UCSD-AML1 (cell line): ENCODE measurements around the gene TMTC1.

Experiments used
- DNase-seq: peaks from one replicate; lab custom pipeline; 2025; ENCODE audit not compliant: unreplicated experiment; lab: John Stamatoyannopoulos, UW

Gene TMTC1

DNA sequence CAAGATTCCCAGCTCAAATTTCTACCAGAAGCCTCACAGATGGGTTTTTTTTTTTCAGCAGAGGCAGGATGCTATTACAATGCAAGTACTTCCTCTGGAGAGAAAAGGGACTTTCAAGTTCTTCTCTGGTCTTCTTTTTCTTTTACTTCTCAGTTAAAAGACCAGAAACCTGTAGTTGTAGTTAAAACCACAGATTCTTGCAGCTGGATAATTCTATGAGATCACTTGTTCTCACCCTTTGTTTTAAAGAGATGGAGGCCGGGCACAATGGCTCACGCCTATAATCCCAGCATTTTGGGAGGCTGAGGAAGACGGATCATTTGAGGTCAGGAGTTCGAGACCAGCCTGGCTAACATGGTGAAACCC lies 238.7 kb downstream of the TMTC1 start:
- no peak for DNase-seq

DNA sequence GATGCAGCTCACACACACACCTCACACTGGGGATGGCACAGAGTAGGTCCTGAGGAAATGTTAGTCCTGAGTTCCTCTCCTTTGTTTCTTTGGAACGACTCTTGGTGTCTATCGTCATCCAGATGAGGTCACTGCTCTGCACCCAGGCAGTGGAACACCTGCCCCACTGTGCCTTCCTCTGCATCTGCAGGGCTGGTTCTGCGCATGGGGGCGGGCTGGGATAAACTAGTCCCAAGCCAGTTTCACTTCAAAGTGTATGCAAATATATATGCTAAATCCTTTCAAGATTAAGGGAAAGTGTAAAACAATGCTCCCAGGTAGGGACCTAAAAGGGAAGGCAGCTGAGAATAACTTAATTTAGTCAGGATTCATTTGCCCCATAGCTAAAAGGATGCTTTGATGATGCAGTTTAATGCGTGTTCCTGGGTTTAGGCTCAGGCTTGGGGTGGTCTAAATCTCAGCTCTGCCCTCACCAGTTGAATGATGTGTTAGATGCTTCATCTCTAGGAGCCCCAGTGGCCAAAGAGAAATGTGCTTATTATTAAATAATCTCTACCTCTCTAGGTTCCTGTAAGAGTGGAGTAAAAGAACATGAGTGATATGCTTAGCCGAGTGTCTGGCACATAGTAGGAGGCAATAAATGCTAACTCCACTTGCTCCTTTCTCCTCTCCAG lies 239.2 kb downstream of the TMTC1 start:
- DNase-seq: no peak

DNA sequence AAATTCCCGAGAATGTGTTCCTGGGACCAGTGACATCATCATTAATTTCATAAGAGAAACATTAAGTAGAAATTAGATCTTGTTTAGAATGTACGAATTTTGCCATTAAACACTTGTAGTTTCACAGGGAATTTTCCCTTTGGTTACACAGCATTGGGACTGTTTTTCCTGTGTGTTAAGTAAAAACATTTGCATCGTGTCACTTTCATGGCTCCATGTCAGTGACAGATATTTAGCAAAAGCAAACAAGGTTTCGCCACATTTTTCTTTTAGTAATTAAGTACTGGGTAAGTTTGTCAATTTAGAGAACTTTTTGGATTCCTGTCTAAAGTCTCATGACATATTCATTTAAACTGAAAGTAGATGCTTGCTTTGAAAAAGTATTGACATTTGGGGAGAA lies 240.7 kb downstream of the TMTC1 start:
- DNase-seq: no peak

DNA sequence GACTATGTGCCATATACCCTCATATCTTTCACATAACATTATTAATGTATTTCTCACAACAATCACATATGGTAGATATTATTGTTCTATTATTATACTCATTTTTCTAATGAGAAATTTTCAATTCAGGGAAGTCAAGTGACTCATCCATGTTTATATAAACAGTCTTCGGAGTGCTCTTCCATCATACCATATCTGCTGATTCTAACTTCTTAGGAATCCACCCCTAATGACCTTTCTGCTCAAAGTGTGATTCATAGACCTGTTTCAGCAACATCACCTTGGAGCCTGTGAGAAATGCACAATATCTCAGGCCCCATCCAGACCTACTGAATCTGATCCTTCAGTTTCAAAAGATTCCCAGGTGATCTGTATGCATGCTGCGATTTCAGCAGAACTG lies 246.4 kb downstream of the TMTC1 start:
- DNase-seq: no peak

DNA sequence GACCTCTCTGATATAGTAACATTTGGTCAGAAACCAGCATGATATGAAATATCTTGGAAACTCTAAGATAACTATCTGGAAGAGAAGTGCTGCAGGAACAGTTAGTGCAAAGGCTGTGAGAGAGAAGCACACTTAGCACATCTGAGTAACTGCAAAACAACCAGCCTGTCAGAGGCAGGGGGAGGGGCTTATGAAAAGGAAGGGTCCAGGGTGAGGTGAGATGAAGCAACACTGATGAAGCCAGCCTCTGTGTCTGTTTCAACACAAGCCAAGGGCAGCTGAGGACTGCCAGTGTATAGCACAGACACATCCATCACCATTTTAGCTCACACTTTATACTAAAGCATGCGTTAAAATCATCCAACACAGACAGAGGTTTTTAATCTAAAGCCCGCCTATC lies 248.8 kb downstream of the TMTC1 start:
- DNase-seq: no peak

DNA sequence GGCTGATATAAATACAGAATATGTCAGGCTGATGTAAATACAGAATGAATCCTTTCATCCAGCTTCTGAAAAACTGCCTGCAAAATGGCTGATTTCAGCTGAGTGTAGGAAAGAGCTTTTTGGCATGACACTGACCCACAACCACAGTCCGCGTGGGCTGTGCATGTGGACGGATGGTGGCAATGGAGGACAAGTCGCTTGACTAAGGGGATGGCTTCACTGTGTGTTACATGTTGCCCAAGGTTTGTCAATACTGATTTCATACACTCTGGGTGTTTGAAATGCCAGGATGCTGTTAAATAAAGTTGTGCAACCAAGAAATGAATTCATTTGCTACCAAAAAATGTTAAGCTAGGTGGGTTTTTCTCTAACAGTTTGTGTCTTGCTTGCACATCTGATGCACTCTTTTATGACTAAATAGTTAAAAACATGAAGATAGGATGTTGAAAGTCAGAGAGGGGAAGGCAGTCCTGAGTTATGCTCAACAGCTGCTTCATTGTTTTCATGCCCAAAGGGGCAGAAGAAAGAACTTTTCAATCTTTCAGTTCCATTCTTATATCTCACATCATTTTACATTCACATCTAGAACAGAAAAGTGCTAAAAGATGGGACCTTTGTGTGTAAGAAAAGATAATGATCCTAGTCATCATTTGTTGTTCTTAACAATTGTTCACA lies 249.8 kb downstream of the TMTC1 start:
- no peak for DNase-seq

DNA sequence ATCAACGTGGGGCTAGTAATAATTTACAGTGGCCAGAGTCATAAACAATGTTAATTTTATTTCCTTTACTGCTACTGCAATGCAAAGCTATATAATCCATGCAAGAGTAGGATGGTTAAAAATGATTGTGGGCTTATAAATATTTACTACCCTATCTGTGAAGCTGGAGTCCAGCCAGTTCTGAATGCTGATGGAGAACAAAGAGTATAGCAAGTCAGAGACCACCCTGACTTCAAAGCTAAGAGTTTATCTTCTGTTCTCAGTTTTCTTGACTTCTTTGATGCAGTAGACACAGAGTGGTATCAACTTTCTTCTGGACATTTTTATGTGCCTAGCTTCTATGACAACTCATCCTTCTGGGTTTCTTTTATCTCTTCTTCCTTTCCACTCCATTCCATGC lies 252.3 kb downstream of the TMTC1 start:
- DNase-seq: no peak

DNA sequence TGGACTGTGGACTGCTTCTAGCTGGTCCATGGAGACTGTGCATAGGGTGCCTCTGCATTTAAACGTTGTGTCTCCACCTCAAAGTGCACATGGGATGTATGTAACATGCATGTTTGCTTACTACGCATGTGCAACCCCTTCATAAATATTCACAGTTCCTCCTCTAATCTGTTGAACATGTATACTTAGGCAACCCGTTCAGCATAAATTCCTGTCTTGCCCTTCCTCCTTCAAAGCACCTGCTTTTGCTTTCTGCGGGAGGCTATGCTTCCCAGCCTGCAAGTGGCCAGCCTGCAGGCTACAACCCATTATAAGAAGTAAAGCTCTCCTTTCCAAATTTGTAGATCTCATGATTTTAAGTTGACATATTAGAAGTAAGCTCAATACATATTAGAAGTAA lies 253.3 kb downstream of the TMTC1 start:
- DNase-seq: no peak

DNA sequence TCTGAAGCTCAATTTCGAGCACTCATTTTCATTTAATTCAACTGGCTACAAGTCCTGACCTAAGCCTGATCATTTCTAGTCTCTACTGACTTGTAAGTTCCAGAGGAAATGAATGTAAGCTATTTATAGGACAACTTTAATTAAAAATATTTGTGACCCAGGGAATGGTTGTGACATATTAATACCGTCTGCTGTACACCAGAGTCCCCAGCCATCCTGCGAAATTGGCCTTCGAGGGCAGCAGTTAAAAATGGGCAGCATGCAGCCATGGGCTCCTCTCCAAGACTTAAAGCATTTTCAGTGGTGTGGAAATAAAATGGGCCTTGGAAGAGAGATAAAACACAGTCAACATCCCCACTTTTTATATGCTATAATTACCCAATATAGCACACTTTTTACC lies 255.6 kb downstream of the TMTC1 start:
- DNase-seq: no peak

DNA sequence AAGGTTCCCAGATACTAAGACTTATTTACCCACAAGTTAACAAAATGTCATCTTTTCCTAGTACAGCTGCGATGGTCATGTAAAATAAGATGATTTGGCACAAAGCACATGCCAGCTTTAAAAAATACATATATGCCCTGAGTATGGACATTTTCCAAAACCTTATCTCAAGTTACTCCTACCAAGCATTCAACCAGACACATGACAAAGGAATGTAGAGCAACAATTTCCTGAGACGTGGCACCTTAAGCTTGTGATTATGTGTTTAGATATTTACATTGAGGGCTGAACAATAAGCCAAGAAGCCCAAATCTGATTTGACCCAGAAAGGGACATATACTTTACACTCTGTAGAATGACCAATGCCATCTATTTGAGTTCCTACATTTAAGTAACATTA lies 261.8 kb downstream of the TMTC1 start:
- DNase-seq: no peak

DNA sequence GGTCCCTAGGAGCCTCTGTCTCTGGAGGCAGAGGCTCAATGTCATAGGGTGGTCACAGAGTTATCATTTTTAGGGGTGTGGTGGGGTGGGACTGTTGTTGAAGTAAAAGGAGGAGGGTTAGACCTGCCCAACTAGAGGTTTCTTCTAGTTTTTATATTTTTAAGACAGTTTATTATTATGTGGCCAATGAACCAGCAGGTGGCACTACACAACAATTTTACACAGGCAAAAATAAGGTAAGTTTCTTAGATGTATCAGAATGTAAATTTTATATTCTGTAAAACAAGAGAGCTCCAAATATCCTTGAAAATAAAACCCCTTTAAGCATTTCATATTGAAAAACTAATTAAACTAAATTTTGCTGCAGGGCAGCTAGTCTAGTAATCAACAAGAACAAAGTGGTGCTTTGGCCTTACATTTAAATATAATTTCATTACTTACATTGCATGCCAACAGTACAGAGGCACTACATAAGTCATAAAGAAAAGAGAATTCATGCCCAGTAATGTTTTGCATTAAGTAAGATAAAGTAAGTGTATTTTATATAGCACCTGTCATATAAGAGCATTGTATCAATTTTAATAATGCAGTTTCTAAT lies 264.1 kb downstream of the TMTC1 start:
- DNase-seq: no peak

DNA sequence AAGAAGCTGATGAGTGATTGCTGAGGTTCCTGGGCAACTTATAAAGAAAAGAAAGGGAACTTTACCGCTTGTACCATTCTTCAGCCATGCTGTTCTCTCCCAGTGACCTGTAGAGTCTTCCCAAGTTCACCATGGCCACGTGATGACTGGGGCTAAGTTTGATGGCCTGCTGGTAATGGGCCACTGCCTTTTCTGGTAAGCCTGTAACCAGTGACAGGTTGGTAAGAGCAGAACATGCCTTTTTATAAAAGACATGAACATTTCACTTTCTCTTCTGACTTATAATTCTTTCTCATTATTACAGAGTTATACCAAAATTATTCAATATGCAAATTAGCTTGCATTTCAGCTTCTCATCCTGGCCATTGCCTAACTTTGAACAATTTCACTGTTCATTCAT lies 265.3 kb downstream of the TMTC1 start:
- DNase-seq: no peak

DNA sequence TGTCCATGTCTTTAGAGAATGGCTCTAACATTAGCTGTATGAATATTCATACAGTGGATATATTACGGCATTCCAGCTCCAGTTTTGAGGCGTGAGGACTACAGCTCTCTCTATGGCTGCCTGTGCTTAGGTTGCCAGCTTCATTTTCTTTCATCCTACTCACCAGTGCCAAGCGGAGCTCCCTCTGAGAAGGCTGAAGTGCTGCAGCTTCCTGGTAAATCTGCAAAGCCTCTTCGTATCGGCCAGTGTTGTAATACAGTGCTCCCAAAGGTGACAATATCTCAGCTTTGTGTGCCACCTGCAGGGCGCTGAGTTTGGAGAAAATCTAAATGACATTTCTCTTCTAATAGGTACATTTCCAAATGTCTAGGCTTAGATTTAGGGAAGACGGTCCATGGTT lies 266.5 kb downstream of the TMTC1 start:
- no peak for DNase-seq

DNA sequence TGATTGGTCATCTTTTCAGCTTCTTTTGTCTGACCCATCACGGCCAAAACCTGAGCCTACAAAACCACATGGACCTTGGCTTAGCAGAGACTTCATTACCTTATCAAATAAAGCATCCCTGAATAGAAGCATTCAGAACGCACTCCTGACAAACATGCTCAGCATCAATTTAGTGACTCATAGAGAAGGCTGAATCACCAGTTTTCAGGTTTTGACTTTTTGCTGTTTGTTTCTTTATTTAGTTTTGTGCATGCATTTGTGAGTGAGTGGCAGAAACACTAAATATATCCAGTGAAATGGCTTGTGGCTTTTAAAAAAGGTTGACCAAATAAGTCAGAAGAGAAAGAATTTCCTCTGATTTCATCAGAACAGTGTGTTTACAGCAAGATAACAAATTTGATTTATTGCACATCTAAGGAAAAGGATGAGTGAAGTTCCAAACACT lies 267.3 kb downstream of the TMTC1 start:
- DNase-seq: no peak

DNA sequence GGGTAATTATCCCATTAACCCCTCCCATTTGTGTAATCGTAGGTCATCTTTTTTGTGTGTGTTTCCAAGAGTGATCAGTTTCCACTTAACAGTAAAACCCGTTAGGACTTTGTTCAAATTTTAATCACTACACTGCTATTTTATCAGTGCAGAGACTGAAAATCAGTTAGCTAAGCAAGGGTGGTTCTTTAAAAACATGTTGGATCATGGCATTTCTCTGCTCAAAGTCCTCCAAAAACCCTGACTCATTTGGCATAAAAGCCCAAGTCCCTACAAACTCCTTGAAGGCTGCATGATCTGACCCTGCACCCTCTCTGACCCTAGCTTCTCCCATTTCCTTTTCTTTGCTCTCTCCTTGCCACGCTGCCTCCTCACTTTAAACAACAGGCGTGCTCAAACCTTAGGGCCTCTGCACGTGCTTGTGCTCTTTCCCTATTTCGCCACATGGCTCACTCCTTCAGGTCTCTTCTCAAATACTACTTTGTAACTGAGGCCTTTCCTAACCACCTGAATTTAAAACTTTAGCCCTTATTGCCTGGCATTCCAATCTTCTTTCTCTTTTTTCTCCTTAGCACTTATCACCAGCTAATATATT lies 273.1 kb downstream of the TMTC1 start:
- DNase-seq: no peak

DNA sequence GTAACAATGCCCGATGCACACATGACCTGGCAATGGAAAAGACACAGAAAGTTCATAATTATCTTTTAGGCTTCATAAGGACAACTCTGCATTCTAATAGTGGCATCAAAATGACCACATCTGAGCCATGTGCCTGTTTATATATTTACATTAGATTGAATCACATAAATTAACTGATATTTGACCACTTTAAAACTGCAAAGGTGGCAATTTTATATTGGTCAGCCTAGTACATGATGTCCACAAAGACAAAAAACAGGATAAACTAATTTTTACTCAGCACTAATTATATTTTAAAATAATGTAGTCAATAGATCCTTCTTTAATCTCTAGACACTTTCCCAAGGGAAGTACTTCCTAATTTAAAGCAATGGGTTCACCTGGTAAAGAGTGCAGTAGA lies 274.2 kb downstream of the TMTC1 start:
- no peak for DNase-seq

DNA sequence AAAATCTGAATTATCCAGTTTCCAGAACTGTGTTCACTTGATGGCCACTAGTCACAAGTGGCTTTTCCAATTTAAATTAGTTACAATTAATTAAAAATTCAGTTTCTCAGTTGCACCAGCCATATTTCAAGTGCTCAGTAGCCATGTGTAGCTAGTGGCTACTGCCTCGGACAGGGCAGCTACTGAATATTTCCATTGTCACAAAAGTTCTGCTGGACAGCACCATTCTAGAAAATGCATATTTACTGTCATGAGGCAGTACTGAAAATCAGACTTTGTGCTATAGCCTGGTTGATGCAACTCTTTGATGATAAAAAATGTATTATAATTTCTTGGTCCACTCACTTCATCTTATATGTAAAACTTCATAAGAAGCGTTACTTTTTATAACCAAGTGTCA lies 274.8 kb downstream of the TMTC1 start:
- no peak for DNase-seq

DNA sequence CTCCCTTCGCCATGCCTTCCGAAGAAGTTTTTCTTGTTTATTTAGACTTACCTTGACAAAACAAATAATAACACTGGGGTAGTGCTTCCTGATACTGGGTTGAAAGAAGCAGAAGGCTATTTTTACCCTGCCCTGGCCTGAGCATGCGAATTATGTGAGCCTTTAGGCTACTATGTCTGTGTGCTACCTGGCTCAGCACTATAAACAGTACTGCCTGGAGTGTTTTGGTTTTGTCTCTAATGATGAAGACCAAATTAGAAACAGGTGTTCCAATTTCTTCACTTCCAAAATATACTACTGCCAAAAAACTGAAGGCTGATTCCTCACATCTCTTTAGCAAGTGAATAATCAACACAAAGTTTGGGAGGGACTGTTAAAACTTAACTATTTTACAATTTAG lies 278.6 kb downstream of the TMTC1 start:
- no peak for DNase-seq

DNA sequence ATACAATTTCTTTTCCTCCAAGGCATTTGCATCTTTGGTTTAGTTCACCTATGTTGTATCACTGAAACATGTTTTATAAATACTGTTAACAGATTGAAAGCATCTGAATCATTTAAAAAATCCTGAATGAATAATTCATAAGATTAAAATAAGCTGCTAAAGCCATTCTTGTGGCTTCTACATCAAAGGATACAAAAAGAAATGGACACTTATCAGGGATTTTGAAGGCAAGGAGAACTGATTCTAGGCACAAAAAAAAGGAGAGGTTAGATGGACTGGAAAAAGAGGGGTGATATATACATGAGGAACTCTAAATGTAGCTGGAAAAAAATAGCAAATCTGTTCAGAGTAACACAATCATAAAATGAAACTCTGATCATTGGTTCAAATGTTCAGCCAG lies 280.5 kb downstream of the TMTC1 start:
- DNase-seq: no peak

DNA sequence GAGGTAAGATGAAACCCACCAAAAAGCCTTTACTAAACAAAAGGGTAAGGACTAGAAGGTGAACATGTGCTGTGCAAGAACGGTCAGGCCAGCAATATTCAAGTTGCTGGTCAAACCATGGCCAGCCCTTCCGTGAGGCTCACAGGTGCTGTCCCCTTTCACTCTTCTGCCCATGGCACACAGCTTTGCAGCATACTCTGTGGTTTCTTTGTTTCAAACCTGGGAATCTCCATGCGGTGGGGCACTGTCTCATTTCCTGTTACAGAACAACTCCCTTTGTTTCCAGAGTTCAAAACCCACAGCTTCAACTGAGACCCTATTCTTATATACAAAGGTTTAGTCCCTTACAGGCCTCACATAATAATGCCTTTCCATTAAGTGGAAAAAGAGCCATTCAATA lies 284.5 kb downstream of the TMTC1 start:
- DNase-seq: no peak

DNA sequence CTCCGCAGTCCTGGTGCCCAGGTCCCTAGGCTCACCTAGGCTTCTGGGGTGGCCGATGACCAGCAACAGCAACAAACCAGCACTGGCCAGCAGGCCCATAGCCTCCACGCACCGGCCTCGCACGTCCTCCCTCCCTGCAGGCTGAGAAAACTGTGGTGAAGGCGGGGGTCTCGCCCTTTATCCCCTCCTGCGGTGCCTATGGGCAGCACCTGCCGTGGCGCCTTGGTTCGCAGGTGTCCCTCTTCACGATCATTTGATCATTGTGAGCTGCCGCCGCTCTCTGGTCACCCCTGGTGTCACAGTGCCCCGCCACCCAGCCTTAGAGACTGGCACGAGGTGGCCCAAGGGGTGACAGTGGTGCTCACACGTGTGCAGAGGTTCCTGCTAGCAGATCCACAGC lies 286.2 kb downstream of the TMTC1 start, which contains the start of gene OVCH1:
TSS of gene OVCH1 (minus strand) at position 99 of the 400 bp plus-strand sequence. CDS start at position 99, 0 bp downstream.
- DNase-seq: no peak

DNA sequence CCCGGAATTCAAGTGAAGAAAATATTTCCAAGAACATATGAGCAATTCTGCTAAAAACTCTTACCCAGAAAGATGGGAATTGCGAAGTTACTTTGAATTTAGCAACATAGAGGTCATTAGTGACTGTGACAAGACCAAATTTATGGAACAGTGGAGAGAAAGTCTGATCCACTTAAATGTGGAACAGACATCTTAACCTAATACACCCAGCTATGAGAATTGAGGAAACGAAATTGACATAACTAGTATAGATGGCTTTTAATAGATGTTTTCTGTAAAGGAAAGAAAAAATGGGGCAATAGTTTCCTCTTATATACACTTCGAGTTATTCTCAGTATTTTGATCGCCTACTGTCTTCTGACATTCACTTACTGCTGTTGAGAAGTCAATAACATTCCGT lies 290.9 kb downstream of the TMTC1 start:
- no peak for DNase-seq
